HG03196 (cell line): Measurements from ENCODE around the gene SCAPER.
A peak's percentile ranks its signal among the peaks of the same experiment; 100 is the strongest.
"Not testable (repeated sequence)": the region's sequence is repeated elsewhere in the genome, so short reads cannot be mapped to it uniquely, and the experiment has no call there.

Source experiments
- ATAC-seq: cut with Tn5 transposase; IDR thresholded peaks from one replicate; pipeline ENCODE4 v1.9.1; 2021; ENCODE audit not compliant: unreplicated experiment

Gene SCAPER

DNA sequence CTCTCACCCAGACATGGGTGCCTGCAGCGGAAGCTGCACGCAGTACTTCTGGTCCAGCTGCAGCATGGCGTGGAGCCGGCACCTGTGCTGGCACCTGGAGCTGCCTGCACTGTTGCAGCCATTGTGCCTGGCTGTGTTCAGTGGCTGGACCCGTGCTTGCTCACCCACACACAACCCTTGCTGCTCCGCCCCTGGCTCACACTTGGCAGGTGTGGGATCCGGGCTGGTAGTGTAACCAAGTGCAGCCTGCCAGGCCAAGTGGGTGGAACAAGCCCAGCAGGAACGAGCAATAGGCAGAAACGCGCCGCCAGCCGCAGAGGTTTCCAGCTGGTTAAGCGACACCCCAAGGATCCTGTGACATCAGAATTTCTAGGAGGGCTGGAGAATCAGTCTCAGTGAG is 11.2 kb upstream of the SCAPER start:
- ATAC-seq, result no peak

GRCh38 chr15:76913737-76914136 is 8.6 kb upstream of the SCAPER start:
- ATAC-seq, result no peak

GRCh38 chr15:76912430-76912829 is 7.3 kb upstream of the SCAPER start:
- ATAC-seq, result no peak

DNA sequence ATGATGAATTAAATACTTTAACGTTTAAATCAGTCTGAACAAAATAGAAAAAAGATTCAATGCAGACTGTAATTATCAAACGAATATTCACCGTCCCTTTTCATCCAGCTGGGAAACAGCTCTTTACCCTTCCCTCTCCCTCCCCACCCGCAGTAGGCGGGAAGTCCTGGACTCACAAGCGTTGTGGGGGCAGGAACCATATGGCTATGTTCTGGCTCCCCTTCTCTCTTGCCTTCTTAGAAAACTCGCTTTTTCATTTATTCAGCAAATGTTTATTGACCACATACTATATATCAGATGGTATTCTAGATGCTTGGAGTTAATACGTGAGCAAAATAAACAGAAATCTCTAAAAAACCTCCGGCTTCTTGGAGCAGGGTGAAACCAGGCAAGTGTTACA is 715 bp upstream of the SCAPER start:
- ATAC-seq, result no peak

GRCh38 chr15:76904461-76905012 is 603 bp downstream of the SCAPER start:
- peak; percentile 20 for ATAC-seq

GRCh38 chr15:76903251-76903681 is 1.9 kb downstream of the SCAPER start:
- ATAC-seq, result no peak

- no peak for ATAC-seq
Observed at GRCh38 chr15:76901965-76902364, 3.2 kb downstream of the SCAPER start.

DNA sequence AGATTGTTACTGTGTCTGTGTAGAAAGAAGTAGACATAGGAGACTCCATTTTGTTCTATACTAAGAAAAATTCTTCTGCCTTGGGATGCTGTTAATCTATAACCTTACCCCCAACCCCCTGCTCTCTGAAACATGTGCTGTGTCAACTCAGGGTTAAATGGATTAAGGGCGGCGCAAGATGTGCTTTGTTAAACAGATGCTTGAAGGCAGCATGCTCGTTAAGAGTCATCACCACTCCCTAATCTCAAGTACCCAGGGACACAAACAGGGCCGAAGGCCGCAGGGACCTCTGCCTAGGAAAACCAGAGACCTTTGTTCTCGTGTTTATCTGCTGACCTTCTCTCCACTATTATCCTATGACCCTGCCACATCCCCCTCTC is 5.2 kb downstream of the SCAPER start:
- ATAC-seq, result not testable (repeated sequence)

GRCh38 chr15:76899176-76899930 is 5.8 kb downstream of the SCAPER start:
- not testable (repeated sequence) for ATAC-seq

DNA sequence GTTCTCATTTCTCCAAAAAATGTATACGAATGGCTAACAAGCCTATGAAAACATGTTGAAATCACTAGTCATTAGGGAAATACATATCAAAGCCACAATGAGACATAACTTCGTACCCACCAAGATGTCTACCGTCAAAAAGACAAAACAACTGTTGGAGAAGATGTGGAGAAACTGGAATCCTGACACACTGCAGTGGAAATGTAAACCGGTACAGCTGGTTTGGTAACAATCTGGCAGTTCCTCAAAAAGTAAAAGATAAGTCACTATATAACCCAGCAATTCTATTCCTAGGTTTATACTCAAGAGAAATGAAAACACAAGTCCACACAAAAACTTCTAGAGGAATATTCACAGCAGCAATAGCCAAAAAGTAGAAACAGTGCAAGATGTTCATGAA is 7.0 kb downstream of the SCAPER start:
- no peak for ATAC-seq

GRCh38 chr15:76894174-76894573 is 11.0 kb downstream of the SCAPER start:
- ATAC-seq, result no peak

GRCh38 chr15:76892836-76893235 is 12.3 kb downstream of the SCAPER start:
- not testable (repeated sequence) for ATAC-seq

- not testable (repeated sequence) for ATAC-seq
Observed at GRCh38 chr15:76887280-76888141, 17.6 kb downstream of the SCAPER start.

GRCh38 chr15:76885212-76885611 is 19.9 kb downstream of the SCAPER start:
- no peak for ATAC-seq

GRCh38 chr15:76875911-76876310 is 29.2 kb downstream of the SCAPER start:
- ATAC-seq, result no peak

DNA sequence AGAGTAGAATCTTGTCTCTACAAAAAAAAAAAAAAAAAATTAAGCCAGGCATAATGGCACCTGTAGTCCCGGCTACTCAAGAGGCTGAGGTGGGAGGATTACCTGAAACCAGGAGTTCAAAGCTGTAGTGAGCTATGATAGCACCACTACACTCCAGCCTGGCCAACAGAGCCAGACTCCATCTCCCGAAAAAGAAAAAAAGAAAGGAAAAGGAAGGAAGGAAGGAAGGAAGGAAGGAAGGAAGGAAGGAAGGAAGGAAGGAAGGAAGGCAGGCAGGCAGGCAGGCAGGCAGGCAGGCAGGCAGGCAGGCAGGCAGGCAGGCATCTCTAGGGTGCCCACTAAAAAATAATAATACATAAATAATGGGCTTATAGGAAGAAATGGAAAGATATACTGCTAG is 32.1 kb downstream of the SCAPER start:
- not testable (repeated sequence) for ATAC-seq

GRCh38 chr15:76871930-76872329 is 33.2 kb downstream of the SCAPER start:
- no peak for ATAC-seq

- ATAC-seq, result no peak
Observed at GRCh38 chr15:76868740-76869139, 36.4 kb downstream of the SCAPER start.

- no peak for ATAC-seq
Observed at GRCh38 chr15:76866716-76867321, 38.3 kb downstream of the SCAPER start.

- ATAC-seq, result no peak
Observed at GRCh38 chr15:76866008-76866407, 39.1 kb downstream of the SCAPER start.

- no peak for ATAC-seq
Observed at GRCh38 chr15:76865548-76865991, 39.6 kb downstream of the SCAPER start.
